Ishikawa (cell line): ENCODE data around the gene FAM111B.
A peak's percentile ranks its signal among the peaks of the same experiment; 100 is the strongest.

Experiments used
- CEBPB ChIP-seq: IDR thresholded peaks from 2 replicates; pipeline ENCODE4 v1.6.1; 2012
- CREB1 ChIP-seq: IDR thresholded peaks from 2 replicates; pipeline ENCODE4 v1.6.1; 2012; ENCODE audit warnings: low read depth
- EGR1 ChIP-seq: IDR thresholded peaks from 2 replicates; pipeline ENCODE4 v1.6.1; 2012
- EP300 ChIP-seq: IDR thresholded peaks from 2 replicates; pipeline ENCODE4 v1.6.1; 2012; ENCODE audit warnings: borderline replicate concordance
- FOXM1 ChIP-seq: IDR thresholded peaks from 2 replicates; pipeline ENCODE4 v1.6.1; 2012; ENCODE audit warnings: low read depth, borderline replicate concordance
- NFIC ChIP-seq: IDR thresholded peaks from 2 replicates; pipeline ENCODE4 v1.6.1; 2012
- RAD21 ChIP-seq: IDR thresholded peaks from 2 replicates; pipeline ENCODE4 v1.6.1; 2012; ENCODE audit warnings: low read depth
- TAF1 ChIP-seq: IDR thresholded peaks from 2 replicates; pipeline ENCODE4 v1.6.1; 2012; ENCODE audit warnings: low read depth, mild to moderate bottlenecking
- TCF12 ChIP-seq: IDR thresholded peaks from 2 replicates; pipeline ENCODE4 v1.6.1; 2012; ENCODE audit warnings: low read depth
- TEAD4 ChIP-seq: IDR thresholded peaks from 2 replicates; pipeline ENCODE4 v1.6.1; 2012
- USF1 ChIP-seq: IDR thresholded peaks from 2 replicates; pipeline ENCODE4 v1.6.1; 2012
- YY1 ChIP-seq: IDR thresholded peaks from 2 replicates; pipeline ENCODE4 v1.6.1; 2012; ENCODE audit warnings: low read depth
- ZBTB7A ChIP-seq: IDR thresholded peaks from 2 replicates; pipeline ENCODE4 v1.6.1; 2012; ENCODE audit warnings: low read depth
- TF ChIP-seq, protein P1 (sequence below): IDR thresholded peaks from 2 replicates; pipeline ENCODE4 v1.6.1; 2012
- TF ChIP-seq, protein P2 (sequence below): IDR thresholded peaks from 2 replicates; pipeline ENCODE4 v1.6.1; 2012; ENCODE audit warnings: low read depth, mild to moderate bottlenecking

The FAM111B gene

GRCh38 chr11:59172345-59173079, 65.5 kb downstream of the FAM111B start:
- TF ChIP-seq, protein P1, sequence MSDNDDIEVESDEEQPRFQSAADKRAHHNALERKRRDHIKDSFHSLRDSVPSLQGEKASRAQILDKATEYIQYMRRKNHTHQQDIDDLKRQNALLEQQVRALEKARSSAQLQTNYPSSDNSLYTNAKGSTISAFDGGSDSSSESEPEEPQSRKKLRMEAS, result no peak
- TF ChIP-seq TCF12, result no peak
- TF ChIP-seq TEAD4, result no peak
- TF ChIP-seq ZBTB7A, result no peak
- no peak for TF ChIP-seq USF1
- no peak for TF ChIP-seq NFIC
- no peak for TF ChIP-seq FOXM1
- TF ChIP-seq RAD21, result no peak
- no peak for TF ChIP-seq CREB1
- no peak for TF ChIP-seq CEBPB
- TF ChIP-seq, protein P2, sequence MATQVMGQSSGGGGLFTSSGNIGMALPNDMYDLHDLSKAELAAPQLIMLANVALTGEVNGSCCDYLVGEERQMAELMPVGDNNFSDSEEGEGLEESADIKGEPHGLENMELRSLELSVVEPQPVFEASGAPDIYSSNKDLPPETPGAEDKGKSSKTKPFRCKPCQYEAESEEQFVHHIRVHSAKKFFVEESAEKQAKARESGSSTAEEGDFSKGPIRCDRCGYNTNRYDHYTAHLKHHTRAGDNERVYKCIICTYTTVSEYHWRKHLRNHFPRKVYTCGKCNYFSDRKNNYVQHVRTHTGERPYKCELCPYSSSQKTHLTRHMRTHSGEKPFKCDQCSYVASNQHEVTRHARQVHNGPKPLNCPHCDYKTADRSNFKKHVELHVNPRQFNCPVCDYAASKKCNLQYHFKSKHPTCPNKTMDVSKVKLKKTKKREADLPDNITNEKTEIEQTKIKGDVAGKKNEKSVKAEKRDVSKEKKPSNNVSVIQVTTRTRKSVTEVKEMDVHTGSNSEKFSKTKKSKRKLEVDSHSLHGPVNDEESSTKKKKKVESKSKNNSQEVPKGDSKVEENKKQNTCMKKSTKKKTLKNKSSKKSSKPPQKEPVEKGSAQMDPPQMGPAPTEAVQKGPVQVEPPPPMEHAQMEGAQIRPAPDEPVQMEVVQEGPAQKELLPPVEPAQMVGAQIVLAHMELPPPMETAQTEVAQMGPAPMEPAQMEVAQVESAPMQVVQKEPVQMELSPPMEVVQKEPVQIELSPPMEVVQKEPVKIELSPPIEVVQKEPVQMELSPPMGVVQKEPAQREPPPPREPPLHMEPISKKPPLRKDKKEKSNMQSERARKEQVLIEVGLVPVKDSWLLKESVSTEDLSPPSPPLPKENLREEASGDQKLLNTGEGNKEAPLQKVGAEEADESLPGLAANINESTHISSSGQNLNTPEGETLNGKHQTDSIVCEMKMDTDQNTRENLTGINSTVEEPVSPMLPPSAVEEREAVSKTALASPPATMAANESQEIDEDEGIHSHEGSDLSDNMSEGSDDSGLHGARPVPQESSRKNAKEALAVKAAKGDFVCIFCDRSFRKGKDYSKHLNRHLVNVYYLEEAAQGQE, result no peak
- TF ChIP-seq TAF1, result no peak
- TF ChIP-seq YY1, result no peak
- no peak for TF ChIP-seq EP300

- TF ChIP-seq NFIC (no peak), EGR1 (no peak), YY1 (no peak), CREB1 (no peak), CEBPB (no peak), TAF1 (no peak), FOXM1 (no peak), TCF12 (no peak), RAD21 (no peak), ZBTB7A (no peak), EP300 (no peak), USF1 (no peak)
- TF ChIP-seq, protein P1, result no peak
- TF ChIP-seq, protein P2, result no peak
These were observed 66.3 kb downstream of the FAM111B start for GRCh38 chr11:59173080-59173963.

DNA sequence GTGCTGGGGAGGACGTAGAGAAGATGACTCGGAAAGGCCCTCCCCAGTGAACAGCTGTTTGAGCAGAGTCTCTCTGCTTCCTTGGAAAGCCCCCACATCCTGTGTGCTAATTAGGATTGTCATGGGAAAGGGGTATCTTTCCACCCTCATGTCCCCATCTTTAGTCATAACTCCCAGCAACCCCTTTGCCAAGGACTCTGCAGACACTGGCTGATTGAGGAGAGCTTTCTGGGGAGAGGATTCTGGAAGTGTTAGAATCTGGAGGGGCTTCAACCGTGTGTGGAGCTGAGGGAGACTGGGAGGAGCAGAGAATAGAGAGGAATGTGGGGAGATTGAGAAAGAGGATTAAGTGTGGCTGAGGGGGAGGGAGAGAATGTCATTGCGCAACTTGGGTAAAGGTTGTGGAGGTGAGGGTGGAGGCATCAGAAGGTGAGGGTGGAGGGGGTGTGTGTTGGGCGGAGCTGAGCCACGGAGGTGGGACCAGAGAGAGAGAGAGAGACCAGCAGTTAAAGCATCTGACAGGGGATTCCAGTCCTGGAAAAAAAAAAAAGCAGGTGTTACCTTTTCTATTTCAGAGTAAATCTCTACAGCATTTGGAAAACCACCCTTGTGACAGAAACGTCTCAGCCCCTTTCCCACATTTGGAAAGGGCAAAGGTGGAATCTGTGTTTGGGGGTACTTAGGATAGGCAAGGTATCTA, 67.1 kb downstream of the FAM111B start:
- TF ChIP-seq TCF12 (no peak), CEBPB (peak; percentile 76)

- TF ChIP-seq, protein P1, result no peak
- TF ChIP-seq TAF1 (no peak), EGR1 (no peak), TCF12 (no peak), CREB1 (no peak), ZBTB7A (no peak), RAD21 (no peak), FOXM1 (no peak), USF1 (no peak), TEAD4 (no peak)
- TF ChIP-seq, protein P2, result no peak
These were observed 67.6 kb downstream of the FAM111B start for GRCh38 chr11:59174664-59175033.
